OCI-LY3 (cell line): ENCODE measurements around the gene MAPK13.

ENCODE experiments used
- H2AFZ ChIP-seq: fragments of 200-600, 300-600 bp; shearing (Covaris generic); 2 replicates; pipeline ENCODE4 v1.6.0; 2014; ENCODE audit warnings: antibody characterized with exemption, low read depth, low read length
- H3K27ac ChIP-seq: fragments of 200-600, 300-600 bp; sonication (generic); 2 replicates; pipeline ENCODE4 v1.5.1; 2014; ENCODE audit warnings: mild to moderate bottlenecking, low read length, moderate library complexity, mixed read lengths
- H3K27me3 ChIP-seq: fragments of 200-600, 300-600 bp; sonication (generic); 2 replicates; pipeline ENCODE4 v1.6.1; 2014; ENCODE audit warnings: low read depth, low read length, mixed read lengths
- H3K36me3 ChIP-seq: fragments of 200-600, 300-600 bp; sonication (generic); replicated peaks from 2 replicates; pipeline ENCODE3; 2014; ENCODE audit warnings: low read depth, low read length, mixed read lengths
- H3K4me1 ChIP-seq: fragments of 300-600, 200-600 bp; sonication (generic); 2 replicates; pipeline ENCODE4 v1.6.1; 2014; ENCODE audit warnings: low read length, mixed read lengths
- H3K4me2 ChIP-seq: fragments of 200-600, 300-600 bp; sonication (generic); 2 replicates; pipeline ENCODE4 v1.6.1; 2014; ENCODE audit warnings: low read length, mixed read lengths
- H3K4me3 ChIP-seq: fragments of 300-600, 200-600 bp; sonication (generic); 2 replicates; pipeline ENCODE4 v1.5.1; 2014; ENCODE audit warnings: antibody characterized with exemption, mild to moderate bottlenecking, low read length, moderate library complexity
- H3K79me2 ChIP-seq: fragments of 300-600, 200-600 bp; shearing (Covaris generic); 2 replicates; pipeline ENCODE4 v1.6.1; 2014; ENCODE audit warnings: mild to moderate bottlenecking, low read length, mixed read lengths
- H3K9ac ChIP-seq: fragments of 300-600, 200-600 bp; shearing (Covaris generic); 2 replicates; pipeline ENCODE4 v1.6.0; 2014; ENCODE audit warnings: mild to moderate bottlenecking, low read length, moderate library complexity
- H3K9me3 ChIP-seq: fragments of 200-600, 300-600 bp; shearing (Covaris generic); 2 replicates; pipeline ENCODE4 v1.6.1; 2014; ENCODE audit warnings: low read length, mixed read lengths; ENCODE audit not compliant: insufficient read depth
- H4K20me1 ChIP-seq: fragments of 200-600, 300-600 bp; sonication (generic); 2 replicates; pipeline ENCODE4 v1.6.1; 2016; ENCODE audit warnings: low read length, mixed read lengths; ENCODE audit not compliant: insufficient read depth
- CTCF ChIP-seq: fragments of 200-600, 300-600 bp; sonication (generic); IDR thresholded peaks from 2 replicates; pipeline ENCODE4 v1.5.1; 2014; ENCODE audit warnings: antibody characterized with exemption, low read length, low read depth
- EZH2phosphoT487 ChIP-seq: fragments of 200-600 bp; shearing (Covaris generic); IDR thresholded peaks from 2 replicates; pipeline ENCODE4 v1.6.1; 2018; ENCODE audit warnings: antibody characterized with exemption, mixed run types, low read depth

The MAPK13 gene

GRCh38 chr6:36110863-36111262, 19.4 kb upstream of the MAPK13 start:
- Histone ChIP-seq H3K27me3 (no peaks in the 10 kb centered on the region), H3K27ac (no peak overlapping the region), H3K4me1 (peaks cover 29% of the 10 kb centered on the region), H2AFZ (no peak overlapping the region), H3K79me2 (no peaks in the 10 kb centered on the region), H4K20me1 (no peaks in the 10 kb centered on the region), H3K9me3 (no peaks in the 10 kb centered on the region), H3K4me3 (no peak overlapping the region), H3K36me3 (peaks cover 23% of the 10 kb centered on the region), H3K4me2 (no peak overlapping the region), H3K9ac (no peak overlapping the region)
- TF ChIP-seq CTCF = no peak
- no peak for TF ChIP-seq EZH2phosphoT487

- Histone ChIP-seq H2AFZ (no peak overlapping the region), H3K4me3 (no peak overlapping the region), H4K20me1 (no peaks in the 10 kb centered on the region), H3K79me2 (no peaks in the 10 kb centered on the region), H3K4me1 (peaks cover 32% of the 10 kb centered on the region), H3K9me3 (no peaks in the 10 kb centered on the region), H3K4me2 (no peak overlapping the region), H3K9ac (no peak overlapping the region), H3K27ac (no peak overlapping the region), H3K36me3 (peaks cover 27% of the 10 kb centered on the region), H3K27me3 (no peaks in the 10 kb centered on the region)
- TF ChIP-seq EZH2phosphoT487 (no peak), CTCF (no peak)
These were observed 18.8 kb upstream of the MAPK13 start for GRCh38 chr6:36111526-36111925.

- no peak overlapping the region for H3K4me3 ChIP-seq
- no peaks in the 10 kb centered on the region for H3K79me2 ChIP-seq
- H3K9ac ChIP-seq = no peak overlapping the region
- no peak overlapping the region for H3K27ac ChIP-seq
- no peaks in the 10 kb centered on the region for H3K27me3 ChIP-seq
- TF ChIP-seq EZH2phosphoT487 (no peak), CTCF (no peak)
- H3K4me1 ChIP-seq = peaks cover 32% of the 10 kb centered on the region
- H3K9me3 ChIP-seq = no peaks in the 10 kb centered on the region
- H2AFZ ChIP-seq = no peak overlapping the region
- peaks cover 22% of the 10 kb centered on the region for H3K36me3 ChIP-seq
- no peaks in the 10 kb centered on the region for H4K20me1 ChIP-seq
- no peak overlapping the region for H3K4me2 ChIP-seq
These were observed 17.3 kb upstream of the MAPK13 start for GRCh38 chr6:36113049-36113448.

GRCh38 chr6:36113703-36114102, 16.6 kb upstream of the MAPK13 start:
- Histone ChIP-seq H2AFZ (no peak overlapping the region), H3K9ac (no peak overlapping the region), H4K20me1 (no peaks in the 10 kb centered on the region), H3K4me2 (no peak overlapping the region), H3K79me2 (no peaks in the 10 kb centered on the region), H3K36me3 (peaks cover 17% of the 10 kb centered on the region), H3K27me3 (no peaks in the 10 kb centered on the region), H3K27ac (no peak overlapping the region), H3K4me3 (no peak overlapping the region), H3K9me3 (no peaks in the 10 kb centered on the region), H3K4me1 (peaks cover 32% of the 10 kb centered on the region)
- TF ChIP-seq EZH2phosphoT487 = no peak
- TF ChIP-seq CTCF = no peak
